GM19023 (cell line): ENCODE data around the gene CPNE1.
"Not testable (repeated sequence)": the region's sequence is repeated elsewhere in the genome, so short reads cannot be mapped to it uniquely, and the experiment has no call there.

Source experiments
- ATAC-seq: cut with Tn5 transposase; IDR thresholded peaks from one replicate; pipeline ENCODE4 v1.9.1; 2021; ENCODE audit warnings: mild to moderate bottlenecking, moderate library complexity; ENCODE audit not compliant: unreplicated experiment

Gene CPNE1

DNA sequence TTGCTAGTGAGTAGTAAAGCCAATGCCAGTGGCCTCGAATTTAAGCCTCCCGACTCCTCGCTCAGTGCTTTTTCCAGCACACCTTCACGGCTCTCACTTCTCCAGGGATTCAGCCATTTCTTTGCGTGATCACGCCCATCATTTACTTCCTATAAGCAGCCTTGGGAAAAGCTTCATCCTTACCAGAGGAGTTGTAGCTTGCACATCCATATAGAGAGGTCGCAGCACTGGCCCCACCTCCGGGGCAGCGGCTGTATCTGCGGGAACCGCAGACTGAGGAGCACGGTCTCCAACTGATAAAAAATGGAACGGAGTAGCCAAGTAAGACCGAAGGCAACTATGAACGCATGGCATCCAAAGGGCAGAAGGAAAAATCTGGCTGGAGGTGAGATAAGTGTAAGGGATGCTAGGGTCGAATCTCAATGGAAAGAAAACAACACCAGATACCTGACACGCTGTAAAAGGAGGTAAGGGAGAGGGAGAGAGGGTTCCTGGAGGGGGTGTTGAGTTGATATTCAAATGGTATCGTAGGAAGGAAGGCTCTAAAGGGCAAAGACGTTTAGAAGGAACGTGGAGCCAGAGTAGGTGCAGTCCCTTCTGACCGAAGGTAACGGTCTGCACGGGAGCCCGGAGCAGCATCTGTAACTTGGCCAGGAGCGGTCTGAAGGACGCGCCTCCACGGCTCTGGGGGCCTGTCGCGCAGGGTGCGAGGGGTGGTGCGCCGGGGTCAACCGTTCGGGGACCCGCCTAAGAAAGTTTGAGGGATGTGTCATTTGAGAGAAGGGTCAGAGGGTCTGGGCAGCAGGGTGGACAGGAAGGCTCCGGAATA, 33.8 kb upstream of the CPNE1 start:
- peak; percentile 32 for ATAC-seq

DNA sequence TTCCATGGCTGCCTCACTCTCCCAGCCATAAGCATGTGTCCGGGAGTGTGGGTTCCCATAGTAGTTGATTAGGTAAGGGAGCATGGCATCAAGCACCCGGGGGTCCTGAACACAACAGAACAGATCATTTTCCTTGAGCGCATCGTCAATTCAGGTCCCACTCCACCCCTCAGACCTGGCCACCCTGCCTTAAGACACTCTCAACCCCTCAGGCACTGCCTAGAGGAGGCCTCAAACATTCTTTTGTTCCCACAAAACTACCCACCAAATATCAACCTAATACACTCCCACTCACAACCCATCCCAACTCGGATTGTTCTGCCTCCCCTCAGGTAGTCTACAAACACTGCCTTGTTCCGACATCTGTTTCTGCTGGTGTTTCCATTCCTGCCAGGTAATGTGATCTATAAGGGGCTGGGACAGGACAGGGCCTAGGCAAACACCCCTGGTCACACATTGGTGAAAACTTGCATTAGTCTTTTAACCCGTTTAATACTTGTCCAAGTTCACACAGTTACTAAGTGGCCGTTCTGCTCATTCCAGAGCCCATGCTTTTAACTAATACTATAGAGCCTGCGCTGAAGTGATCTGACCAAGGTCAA, 33.1 kb upstream of the CPNE1 start:
- no peak for ATAC-seq

DNA sequence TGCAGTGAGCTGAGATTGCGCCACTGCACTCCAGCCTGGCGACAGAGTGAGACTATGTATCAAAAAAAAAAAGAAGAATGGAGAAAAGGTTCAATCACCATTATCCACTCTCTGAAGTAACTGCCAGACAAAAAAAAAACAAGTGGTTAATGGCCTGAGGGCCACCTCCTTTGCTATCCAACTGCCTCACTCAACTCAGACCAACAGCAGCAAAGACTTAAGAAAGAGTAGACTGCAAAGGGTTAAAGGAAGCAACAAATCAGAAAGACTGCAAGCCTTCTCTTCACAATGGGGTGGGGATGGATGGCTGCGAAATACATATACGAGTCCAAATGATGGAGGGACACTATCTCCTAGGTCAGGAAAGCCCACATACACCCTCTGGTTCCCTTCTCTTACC, 31.3 kb upstream of the CPNE1 start:
- no peak for ATAC-seq

DNA sequence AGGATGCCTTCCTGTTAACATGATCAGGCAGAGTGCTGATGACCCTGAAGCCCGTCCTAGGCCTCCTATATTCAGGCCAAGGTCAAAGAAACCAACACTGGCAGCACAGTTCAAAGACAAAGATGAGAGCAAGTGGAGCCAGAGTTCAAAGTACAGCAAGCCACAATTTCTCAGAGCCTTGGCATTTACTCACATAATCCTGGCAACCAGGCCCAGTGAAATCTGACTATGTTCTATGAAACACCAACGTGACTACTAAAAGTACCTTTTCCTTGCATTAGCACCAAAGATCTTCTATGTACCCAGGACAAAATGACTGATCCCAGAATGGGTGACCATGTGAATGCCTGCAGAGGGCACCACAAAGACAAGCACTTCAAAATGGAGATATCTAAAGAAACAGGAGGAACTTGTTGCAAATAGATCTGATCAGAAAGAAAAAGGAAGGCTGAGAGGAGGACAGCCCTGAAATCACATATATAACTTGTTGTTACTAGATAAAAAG, 30.6 kb upstream of the CPNE1 start:
- ATAC-seq: no peak

DNA sequence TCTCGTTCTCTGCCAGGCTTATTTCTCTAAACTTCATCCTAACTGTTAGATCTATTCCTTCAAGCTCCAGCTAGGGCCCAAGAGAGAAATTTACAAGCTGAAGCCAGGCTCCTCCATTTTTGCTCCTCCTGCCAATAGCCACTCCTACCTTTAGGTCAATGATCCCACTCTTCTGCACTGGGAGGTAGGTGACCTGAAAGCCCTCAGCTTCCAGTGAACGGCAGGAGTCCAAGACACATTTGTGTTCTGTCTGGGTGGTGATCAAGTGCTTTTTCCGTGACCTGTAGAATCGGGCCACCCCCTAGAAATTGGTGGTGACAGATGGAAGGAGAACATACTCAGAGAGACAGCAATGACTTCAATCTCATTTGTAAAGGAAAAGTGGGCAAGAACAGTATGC, 25.6 kb upstream of the CPNE1 start:
- ATAC-seq: no peak

DNA sequence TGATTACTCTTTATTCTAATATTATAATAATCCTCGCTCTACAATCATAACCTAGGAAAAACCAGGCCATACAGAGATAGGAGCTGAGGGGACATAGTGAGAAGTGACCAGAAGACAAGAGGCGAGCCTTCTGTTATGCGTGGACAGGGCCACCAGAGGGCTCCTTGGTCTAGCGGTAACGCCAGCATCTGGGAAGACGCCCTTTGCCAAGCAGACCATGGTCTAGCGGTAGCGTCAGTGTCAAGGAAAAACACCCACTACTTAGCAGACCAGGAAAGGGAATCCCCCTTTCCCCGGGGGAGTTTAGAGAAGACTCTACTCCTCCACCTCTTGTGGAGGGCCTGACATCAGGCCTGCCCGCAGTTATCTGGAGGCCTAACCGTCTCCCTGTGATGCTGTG, 22.2 kb upstream of the CPNE1 start:
- not testable (repeated sequence) for ATAC-seq

DNA sequence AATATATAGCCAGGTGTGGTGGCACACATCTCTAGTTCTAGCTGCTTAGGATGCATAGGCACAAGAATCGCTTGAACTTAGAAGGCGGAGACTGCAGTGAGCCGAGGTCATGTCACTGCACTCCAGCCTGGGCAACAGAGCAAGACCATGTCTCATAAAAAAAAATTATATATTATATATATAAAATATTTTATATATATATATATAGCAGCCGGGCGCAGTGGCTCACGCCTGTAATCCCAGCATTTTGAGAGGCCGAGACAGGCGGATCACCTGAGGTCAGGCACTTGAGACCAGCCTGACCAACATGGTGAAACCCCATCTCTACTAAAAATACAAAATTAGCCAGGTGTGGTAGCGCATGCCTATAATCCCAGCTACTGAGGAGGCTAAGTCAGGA, 20.7 kb upstream of the CPNE1 start:
- ATAC-seq: not testable (repeated sequence)

DNA sequence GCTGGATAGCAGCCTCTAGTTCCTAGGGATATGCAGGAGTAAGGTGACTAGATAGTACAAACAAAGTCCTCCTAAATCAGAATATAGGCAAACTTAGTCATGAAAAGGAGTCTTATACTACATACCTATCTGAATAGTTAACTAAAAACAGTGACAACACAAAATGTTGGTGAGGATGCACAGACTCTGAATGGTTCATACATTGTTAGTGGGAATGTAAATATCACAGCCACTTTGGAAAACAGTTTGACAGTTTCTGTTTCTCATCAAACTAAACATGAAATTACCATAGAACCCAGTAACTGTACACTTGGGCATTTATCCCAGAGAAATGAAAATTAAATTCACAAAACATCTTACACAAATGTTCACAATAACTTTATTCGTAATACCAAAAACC, 17.3 kb upstream of the CPNE1 start:
- no peak for ATAC-seq

DNA sequence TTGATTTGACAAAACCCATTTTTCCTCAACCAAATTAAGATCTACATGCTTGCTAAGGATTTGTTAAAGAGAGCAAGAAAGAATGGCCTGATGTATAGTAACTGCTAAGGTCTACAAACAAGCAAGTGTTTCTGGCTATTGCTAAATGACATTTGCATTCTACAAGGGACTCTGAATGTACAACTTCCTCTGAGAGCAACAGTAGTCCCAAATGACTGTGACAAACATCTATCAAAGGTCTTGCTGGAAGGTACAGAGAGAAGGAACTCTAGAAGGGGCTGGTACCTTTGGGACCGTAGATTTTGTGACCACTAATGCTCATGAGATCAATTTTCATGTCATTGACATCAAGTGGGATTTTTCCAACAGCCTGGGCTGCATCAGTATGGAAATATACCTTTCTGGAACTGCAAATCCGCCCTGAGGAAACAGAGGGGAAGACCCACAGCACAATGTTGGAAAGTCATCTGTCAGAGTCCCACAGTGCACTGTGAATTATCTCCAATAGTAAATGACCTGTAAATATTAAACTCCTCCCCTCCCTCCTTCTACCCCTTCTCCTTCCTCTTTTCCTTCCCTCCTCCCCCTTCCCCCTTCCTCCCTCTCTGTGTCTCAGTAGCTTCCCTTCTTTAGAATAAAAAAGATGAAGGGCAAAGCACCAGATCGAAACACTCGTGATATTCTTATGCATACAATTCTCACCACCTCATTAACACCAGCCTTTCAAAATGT, 15.9 kb upstream of the CPNE1 start:
- ATAC-seq: no peak

DNA sequence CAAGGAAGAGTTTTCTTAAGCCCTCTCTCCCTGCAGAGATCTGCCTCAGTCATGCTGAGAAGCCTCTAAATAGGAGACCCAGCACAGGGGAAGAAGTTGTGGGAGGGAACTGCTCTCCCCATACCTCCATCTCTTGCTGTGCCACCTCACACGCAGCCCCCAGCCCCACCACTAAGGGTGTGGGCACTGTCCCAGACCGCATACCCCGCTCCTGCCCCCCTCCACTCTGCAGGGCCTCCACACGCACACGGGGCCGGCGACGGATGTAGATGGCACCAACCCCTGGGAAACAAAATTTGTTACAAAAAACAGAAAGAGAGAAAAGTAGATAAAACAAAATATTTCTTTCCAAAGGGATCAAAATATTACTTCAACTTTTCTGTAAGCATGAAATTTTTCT, 10.2 kb upstream of the CPNE1 start:
- no peak for ATAC-seq

DNA sequence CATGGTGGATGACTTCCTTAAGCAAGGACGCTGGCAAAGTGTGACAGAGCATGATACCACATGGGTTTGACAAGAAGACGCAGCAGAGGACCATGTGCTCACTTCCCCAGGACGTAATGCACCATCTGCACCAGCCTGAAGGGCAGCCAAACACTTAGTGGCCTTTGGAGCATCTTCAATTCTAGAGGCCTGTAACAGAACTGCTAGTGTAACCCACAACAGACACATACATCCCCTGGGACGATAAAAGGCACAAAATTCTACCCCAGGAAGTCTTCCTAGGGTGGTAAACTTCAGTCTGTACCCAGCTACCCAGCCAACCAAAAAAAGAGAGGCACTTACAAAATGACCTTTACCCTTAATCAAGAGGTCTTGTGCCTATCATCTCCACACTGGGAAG, 9.2 kb upstream of the CPNE1 start:
- no peak for ATAC-seq

DNA sequence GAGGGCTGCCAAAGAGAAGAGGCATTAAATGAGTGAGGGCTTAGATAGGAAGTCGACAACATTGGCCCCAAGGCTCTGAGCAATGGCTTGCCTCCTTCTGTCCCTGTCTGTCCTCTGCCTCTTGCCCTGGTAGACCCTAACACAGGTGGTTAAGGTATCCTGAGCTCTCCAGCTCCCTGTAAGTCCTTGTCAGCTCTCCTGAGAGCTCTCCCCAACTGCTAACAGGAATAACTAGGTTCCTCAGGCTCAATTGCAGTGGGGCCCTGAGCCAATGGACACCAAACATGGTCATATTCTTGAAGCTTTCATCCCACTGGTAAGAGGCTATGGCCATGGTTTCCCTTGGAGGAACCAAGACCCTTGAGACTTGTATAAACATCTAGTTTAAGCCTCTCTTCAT, 5.0 kb upstream of the CPNE1 start:
- no peak for ATAC-seq

DNA sequence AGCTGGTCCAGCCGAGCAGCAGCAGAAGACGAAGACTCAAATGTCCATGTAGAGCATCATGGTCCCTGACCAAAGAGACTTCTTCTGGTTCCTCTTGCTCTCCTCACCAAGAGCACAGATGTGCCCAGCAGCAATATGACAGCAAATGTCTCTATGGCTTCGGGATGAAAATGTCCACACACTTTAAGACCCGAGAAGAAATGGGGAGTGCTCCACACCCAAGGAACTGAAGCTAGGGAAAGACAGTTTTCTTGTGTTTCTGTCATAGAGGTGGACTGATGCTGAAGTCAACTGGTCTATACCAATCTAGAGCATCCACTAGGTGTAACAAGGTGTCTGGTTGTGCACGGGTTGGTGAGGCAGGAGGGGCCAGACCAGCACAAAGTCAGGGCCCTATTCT, 4.5 kb upstream of the CPNE1 start:
- ATAC-seq: no peak

DNA sequence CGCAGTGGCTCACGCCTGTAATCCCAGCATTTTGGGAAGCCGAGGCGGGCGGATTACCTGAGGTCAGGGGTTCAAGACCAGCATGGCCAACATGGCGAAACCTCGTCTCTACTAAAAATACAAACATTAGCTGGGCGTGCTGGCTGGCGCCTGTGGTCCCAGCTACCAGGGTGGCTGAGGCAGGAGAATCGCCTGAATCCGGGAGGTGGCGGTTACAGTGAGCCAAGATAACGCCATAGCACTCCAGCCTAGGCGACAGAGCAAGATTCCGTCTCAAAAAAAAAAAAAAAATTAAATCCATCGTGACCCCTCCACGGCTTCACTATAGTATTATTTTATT, 1.2 kb upstream of the CPNE1 start:
- no peak for ATAC-seq

DNA sequence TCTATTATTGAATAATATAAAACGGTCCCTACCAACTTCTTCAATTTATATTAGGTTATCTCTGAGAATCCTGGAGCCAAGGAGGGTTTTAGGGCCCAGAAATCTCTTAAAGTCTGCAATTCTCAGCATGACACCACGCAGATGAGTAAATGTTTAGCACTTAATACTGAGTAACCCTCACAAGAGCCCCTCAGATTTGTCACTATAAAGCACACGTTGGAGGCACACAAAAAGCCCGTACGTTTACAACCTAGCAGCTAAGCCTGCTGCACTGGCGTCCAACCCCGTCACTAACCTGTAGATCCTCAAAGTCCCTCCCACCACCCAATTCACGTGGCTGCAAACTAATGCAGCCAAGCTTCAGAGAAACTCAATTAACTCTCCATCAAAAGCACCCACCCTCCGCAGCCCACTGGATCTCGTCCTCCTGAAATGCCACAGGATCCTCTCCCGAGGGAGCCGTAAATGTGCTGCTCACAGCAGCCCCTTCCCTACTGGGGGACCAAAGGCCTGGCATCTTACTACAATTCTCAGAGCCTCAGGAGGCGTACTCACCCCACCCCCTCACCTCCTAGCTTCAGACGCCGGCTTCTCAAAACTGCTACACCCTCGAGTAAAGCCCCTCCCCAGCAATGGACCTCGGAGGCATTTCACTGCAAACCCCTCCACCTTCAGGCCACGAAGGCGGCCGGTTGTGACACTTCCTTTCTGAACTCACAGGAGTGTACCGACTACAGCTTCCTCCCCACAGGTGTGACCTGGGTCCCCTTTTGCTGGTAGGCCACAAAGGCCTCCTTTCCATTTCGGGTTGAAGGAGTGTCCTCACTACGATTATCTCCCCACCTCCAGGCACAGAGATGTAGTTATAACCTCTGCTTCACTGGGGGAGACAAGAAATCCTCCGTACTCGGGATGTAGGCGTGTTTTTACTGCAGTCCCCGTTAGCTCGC, 909 bp downstream of the CPNE1 start:
- ATAC-seq: peak; percentile 20

DNA sequence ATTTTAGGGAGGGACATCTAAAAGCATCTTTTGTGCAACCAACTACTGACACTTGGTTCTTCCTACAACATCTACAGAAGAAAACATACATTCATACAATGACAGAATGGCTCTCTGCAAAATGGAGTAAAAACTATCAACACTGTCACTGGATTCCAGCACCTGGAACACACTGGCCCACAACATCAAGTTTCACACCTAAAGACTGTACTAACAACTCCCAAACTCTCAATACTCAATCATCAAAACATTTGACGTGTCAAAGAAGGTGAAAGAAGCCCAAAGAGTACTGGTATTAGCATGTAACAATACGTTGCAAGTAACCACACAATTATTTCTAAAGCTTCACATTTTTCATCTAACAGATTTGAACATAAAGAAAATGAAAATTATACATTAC, 2.1 kb downstream of the CPNE1 start:
- no peak for ATAC-seq

DNA sequence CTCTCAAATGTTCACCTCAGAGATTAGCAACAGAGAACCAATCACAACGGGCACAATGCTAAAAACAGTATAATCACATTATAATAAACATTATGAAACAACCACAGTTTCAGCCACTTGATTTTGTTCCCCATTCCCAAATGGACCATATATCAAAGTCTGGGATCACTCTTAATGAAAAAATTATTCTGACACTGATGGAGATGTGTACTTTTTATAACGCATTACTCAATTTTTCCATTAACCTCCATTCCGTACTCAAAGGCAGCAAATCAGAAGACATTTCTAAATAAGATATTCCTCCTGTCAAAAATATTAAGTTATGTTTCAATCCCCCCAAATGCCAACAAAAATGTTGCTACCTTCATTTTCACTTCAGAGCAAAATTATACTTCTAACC, 2.8 kb downstream of the CPNE1 start:
- no peak for ATAC-seq

DNA sequence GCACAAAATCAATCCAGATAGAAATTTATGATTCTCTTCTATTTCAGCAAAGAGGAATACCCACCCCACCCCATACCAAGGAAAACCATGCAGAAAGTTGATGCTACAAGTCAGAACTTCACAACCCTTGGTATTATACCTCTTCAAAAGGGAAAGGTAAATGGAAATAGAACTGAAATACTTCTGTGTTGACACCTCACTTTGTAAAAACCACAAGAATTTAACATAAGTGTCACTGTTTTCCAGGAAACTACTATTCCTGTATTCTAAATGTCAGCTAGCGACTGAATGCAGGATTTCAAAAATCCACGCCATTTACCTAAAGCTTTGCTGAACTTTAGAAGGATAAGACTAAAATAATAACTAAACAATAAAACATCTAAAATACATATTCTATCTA, 3.6 kb downstream of the CPNE1 start:
- no peak for ATAC-seq

DNA sequence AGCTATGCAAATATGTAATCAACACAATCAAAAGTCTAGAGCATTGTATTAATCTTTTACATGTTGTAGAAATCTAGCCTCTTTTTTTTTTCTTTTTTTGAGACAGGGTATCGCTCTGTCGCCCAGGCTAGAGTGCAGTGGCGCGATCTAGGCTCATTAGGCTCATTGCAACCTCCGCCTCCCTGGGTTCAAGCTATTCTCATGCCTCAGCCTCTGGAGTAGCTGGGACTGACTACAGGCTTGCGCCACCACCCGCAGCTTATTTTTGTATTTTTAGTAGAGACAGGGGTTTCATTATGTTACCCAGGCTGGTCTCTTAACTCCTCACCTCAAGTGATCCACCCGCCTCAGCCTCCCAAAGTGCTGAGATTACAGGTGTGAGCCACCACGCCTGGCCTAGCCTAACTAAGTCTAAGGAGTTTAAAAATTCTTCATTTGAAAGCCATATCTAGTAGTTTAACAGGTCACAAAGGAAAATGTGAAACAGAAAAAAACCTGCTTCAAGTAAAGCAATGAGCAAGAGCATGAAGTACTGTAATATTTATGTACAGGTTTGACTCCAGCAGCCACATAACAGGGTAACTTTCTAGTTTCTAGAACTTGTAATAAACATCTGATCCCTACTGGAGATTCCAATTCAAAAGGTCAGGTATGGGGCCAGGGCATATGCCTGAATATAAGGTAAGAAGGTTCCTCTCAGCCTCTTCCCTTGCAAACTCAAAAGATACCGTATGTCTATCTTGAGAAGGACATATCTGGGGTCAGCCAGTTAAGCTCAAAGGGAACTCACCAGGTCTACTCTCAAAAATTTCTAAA, 4.4 kb downstream of the CPNE1 start:
- ATAC-seq: no peak

DNA sequence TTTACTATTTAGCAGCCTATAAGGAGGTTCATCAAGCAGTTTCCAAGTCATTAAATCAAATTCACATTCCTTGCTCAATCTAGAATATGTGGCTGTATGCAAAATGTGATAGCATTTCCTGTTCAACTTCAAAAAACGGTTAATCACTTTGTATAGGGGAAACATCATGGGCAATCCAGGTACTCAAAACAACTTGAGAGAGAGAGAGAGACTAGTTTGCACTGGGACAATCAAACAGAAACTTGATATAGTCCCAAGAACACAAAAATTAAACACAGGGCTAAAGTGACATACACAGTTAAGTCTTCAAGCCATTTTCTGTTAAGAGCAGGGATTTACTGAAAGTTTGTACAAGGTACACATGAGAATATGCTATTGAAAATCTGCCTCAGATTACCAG, 7.4 kb downstream of the CPNE1 start:
- no peak for ATAC-seq
